Measurements from ENCODE around the gene HDAC4. TPM values are rescaled to one million over a fixed set of nuclear protein-coding genes. Genes with fewer than 3 reads are reported as not detected.
A peak's percentile ranks its signal among the peaks of the same experiment; 100 is the strongest.
"Not testable (repeated sequence)": the region's sequence is repeated elsewhere in the genome, so short reads cannot be mapped to it uniquely, and the experiment has no call there.

HDAC4 gene
- total and polyA plus RNA-seq, 12 donors: 3.7 to 40.0 (median 25.5) TPM

GRCh38 chr2:239178484-239178883 is 222.3 kb downstream of the HDAC4 start:
- ATAC-seq (no peak), DNase-seq (no peak)
- peaks cover 0 to 17% (median 0%) of the 10 kb centered on the region in 9 donors for H3K4me1 ChIP-seq
- H3K27me3 ChIP-seq: no peaks in the 10 kb centered on the region
- no peak overlapping the region for H3K4me3 ChIP-seq
- H3K36me3 ChIP-seq: peaks cover 0 to 85% (median 18%) of the 10 kb centered on the region in 9 donors
- 97% methylated on average over 10 of the region's 10 CpGs for WGBS, 2 donors
- intact Hi-C loops (cut with DNase I): no loop called here
- H3K9me3 ChIP-seq: peaks cover 0 to 28% (median 10%) of the 10 kb centered on the region in 11 donors
- no peak overlapping the region for H3K27ac ChIP-seq
- TF ChIP-seq CTCF (IDR thresholded peaks at IDR 0.05): no peak

- H3K9me3 ChIP-seq: peaks cover 0 to 34% (median 10%) of the 10 kb centered on the region in 11 donors
- no peak overlapping the region for H3K27ac ChIP-seq
- TF ChIP-seq CTCF (IDR thresholded peaks at IDR 0.05): no peak
- H3K4me1 ChIP-seq: peaks cover 0 to 17% (median 0%) of the 10 kb centered on the region in 9 donors
- 98% methylated on average over 17 of the region's 17 CpGs for WGBS, 2 donors
- peaks cover 0 to 88% (median 18%) of the 10 kb centered on the region in 9 donors for H3K36me3 ChIP-seq
- DNase-seq (no peak), ATAC-seq (no peak)
- no peaks in the 10 kb centered on the region for H3K27me3 ChIP-seq
- intact Hi-C loops (cut with DNase I): no loop called here
- H3K4me3 ChIP-seq: no peak overlapping the region
Observed at GRCh38 chr2:239177908-239178307, 222.9 kb downstream of the HDAC4 start.

GRCh38 chr2:239177325-239177724 is 223.5 kb downstream of the HDAC4 start:
- Histone ChIP-seq H3K36me3 (peaks cover 0 to 93% (median 18%) of the 10 kb centered on the region in 9 donors), H3K27ac (no peak overlapping the region), H3K27me3 (no peaks in the 10 kb centered on the region), H3K4me3 (no peak overlapping the region), H3K9me3 (peaks cover 0 to 39% (median 16%) of the 10 kb centered on the region in 11 donors), H3K4me1 (peaks cover 0 to 17% (median 0%) of the 10 kb centered on the region in 9 donors)
- intact Hi-C loops (cut with DNase I): no loop called here
- no peak for TF ChIP-seq CTCF (IDR thresholded peaks at IDR 0.05)
- no peak for ATAC-seq
- DNase-seq: no peak
- 97 to 98% methylated on average over 11 of the region's 11 CpGs for WGBS, 2 donors

GRCh38 chr2:239176138-239176803 is 224.5 kb downstream of the HDAC4 start:
- DNase-seq; intact Hi-C loops (cut with DNase I); H3K27ac ChIP-seq; H3K4me3 ChIP-seq; H3K4me1 ChIP-seq; H3K27me3 ChIP-seq: not testable (repeated sequence)
- Histone ChIP-seq H3K36me3 (peaks cover 0 to 91% (median 18%) of the 10 kb centered on the region in 9 donors), H3K9me3 (peaks cover 0 to 50% (median 26%) of the 10 kb centered on the region in 11 donors)
- WGBS, 2 donors: 84 to 92% methylated on average over 15 to 21 of the region's 23 CpGs
- ATAC-seq: peak in 4 of 8 donors; percentile 23 to 59 (median 54)

- no peaks in the 10 kb centered on the region for H3K4me1 ChIP-seq
- no peak for TF ChIP-seq CTCF (IDR thresholded peaks at IDR 0.05)
- WGBS, 2 donors: 97 to 99% methylated on average over 11 of the region's 11 CpGs
- DNase-seq (no peak), ATAC-seq (no peak)
- no peak overlapping the region for H3K4me3 ChIP-seq
- no peak overlapping the region for H3K27ac ChIP-seq
- H3K36me3 ChIP-seq: peaks cover 0 to 93% (median 18%) of the 10 kb centered on the region in 9 donors
- peaks cover 0 to 59% (median 30%) of the 10 kb centered on the region in 11 donors for H3K9me3 ChIP-seq
- intact Hi-C loops (cut with DNase I): no loop called here
- no peaks in the 10 kb centered on the region for H3K27me3 ChIP-seq
Observed at GRCh38 chr2:239175181-239175580, 225.6 kb downstream of the HDAC4 start.
